HG03039 (cell line): ENCODE measurements around the gene IFNA7.
"Not testable (repeated sequence)": the region's sequence is repeated elsewhere in the genome, so short reads cannot be mapped to it uniquely, and the experiment has no call there.

Source experiments
- ATAC-seq: cut with Tn5 transposase; IDR thresholded peaks from one replicate; pipeline ENCODE4 v1.9.1; 2021; ENCODE audit warnings: mild to moderate bottlenecking, moderate library complexity; ENCODE audit not compliant: unreplicated experiment

IFNA7 gene

DNA sequence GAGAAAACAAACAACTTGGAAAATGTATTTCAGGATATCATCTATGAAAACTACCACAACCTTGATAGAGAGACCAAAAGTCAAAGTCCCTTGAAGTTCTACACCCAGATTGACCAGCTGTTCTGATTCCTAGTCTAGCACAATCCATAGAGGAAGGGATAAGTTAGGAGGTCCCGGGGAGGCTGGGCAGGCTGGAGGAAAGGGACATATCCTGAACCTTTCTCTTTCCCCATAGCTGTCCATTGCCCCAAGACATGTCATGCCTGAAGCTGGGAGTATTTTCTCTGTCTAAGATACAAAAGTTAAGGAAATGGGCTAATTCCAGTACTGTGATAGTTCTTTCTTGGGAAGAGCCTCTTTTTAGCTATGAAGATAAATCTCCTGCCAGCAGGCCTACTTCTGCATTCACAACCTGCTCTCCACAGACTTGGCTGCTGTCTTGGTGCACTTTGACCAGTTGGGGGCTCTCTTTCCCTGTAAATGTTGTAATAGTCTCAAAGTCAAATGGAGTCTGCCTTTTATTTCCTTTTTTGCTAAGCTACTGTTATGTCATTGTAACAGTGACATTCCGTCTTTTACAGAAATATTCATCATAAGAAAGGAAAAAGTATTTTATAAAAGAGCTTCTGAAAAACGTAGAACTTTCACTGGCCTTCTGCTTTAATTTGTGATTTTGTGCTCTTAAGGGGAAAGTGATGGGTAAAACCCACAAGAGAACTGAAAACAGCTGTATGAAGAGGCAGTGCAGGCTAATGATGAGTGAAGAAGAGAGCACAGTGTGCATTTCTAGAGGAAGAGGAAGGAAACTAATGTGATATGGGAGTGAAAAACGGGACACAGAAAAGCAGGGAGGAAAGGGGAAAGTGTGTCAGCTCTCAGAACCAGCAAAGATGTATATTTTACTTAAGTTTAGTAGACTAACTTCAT lies 18.9 kb downstream of the IFNA7 start:
- peak; percentile 90 for ATAC-seq

DNA sequence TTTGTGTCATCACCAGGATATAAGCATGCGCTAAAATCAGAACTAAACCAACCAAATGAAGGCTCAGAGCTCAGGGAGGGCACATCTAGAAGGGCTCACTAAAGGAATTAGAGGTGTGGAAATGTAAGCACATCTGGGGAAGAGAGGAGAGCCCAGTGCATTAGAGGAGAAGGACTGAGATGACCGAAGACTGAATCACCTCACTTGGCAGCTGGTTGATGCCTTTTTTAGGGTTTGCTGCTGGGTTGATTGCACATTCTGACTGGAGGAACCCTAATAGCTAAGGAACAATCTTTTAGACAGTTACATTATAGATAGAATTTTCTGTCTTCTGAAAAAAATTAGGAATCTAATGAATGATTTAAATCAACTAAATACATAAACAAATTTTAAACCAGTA lies 27.3 kb downstream of the IFNA7 start:
- ATAC-seq = no peak

DNA sequence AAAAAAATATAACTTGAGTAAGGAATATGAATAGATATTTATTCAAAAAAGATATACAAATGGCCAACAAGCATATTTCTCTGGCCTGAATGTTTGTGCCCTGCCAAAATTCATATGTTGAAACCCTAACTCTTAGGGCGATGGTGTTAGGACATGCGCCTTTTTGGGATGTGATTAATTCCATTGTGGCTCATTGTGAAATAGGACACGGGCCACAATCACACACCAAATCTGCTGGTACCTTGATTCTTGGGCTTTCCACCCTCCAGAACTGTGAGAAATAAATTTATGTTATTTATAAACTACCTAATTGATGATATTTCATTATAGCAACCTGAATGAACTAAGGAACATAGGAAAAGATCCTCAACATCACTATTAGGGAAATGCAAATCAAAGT lies 29.8 kb downstream of the IFNA7 start:
- ATAC-seq = no peak

DNA sequence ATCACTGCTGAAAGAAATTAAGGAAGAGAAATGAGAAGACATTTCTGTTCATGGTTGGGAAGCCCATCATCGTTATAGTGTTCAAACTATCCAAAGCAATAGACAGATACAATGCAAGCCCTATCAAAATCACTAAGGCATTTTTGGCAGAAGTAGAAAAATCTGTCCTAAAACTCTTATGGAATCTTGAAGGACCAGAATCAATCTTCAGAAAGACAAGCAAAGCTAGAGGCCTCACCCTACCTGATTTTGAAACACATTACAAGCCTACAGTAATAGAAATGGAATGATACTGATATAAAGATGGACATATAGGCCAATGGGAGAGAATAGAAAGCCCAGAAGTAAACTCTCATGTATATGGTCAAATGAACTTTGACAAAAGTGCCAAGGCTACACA lies 30.7 kb downstream of the IFNA7 start:
- ATAC-seq = no peak

DNA sequence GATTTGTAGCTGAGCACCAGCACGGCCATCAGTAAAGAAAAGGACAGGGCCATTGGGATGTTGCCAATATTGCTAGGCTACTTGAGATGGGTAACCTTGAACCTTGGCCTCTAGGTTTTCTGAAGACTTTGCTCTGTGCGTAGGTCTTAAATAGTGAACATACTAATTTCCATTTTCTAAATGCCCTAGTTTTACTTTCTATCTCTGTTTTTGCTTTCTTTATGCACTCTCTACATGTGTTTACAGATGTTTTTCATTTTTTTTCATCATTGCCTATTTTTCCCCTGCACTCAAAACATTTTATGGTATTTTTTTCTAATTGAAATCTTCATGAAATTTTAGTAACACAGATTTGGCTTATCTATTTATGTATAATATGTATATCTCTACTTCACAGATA lies 35.4 kb downstream of the IFNA7 start, which contains the start of gene IFNA21:
Gene IFNA21 (minus strand): TSS at position 101 of the 400 bp plus-strand sequence. CDS start 48 bp downstream, at position 53.
- ATAC-seq = not testable (repeated sequence)

DNA sequence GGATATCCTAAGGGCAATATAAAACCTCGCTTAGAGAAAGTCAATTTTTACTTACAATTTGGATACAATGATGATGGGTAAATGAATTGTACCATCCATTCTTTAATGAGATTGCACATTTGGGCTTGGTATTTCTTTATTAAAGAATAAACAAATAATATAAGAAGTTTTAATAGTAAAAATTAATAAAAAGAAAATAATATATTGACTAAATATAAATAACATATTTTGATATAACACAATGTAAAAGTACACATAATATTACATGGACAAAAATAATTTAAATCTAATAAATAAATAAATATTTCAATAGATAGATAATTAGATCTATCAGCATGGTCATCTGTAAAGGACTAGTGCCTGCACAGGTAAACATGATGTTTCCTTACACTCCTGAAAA lies 36.5 kb downstream of the IFNA7 start:
- ATAC-seq = no peak

DNA sequence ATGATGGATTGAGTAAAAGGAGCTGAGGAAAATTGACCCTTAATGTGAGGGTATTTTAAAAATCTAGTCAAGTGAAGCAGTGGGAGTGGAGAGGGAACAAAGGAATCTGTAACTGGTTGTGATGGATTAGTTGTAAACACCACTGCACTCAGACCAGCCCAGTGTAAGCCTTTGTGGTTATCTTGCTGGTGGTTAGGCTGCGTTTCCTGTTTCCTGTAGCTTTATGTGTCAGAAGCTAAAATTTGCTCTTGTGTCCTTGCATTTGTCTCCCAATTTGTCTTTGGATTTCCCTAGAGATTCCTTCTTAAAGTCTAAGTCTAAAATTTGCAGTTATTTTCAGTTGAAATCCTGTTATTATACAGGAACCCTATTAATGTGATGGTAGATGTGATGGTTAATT lies 41.8 kb downstream of the IFNA7 start:
- peak; percentile 76 for ATAC-seq

DNA sequence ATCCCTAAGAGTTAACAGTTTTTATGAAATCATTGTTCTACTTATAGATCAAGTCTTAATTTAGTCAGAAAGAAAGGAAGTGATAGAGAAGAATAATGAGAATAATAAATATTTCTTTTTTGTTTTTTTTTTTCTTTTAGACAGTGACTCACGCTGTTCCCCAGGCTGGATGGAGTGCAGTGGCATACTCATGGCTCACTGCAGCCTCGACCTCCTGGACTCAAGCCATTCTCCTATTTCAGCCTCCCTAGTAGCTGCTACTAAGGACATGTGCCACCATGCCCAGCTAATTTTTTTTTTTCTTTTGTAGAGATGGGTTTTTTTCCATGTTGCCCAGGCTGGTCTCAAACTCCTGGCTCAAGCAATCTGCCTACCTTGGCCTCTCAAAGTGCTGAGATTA lies 46.5 kb downstream of the IFNA7 start:
- ATAC-seq = no peak

DNA sequence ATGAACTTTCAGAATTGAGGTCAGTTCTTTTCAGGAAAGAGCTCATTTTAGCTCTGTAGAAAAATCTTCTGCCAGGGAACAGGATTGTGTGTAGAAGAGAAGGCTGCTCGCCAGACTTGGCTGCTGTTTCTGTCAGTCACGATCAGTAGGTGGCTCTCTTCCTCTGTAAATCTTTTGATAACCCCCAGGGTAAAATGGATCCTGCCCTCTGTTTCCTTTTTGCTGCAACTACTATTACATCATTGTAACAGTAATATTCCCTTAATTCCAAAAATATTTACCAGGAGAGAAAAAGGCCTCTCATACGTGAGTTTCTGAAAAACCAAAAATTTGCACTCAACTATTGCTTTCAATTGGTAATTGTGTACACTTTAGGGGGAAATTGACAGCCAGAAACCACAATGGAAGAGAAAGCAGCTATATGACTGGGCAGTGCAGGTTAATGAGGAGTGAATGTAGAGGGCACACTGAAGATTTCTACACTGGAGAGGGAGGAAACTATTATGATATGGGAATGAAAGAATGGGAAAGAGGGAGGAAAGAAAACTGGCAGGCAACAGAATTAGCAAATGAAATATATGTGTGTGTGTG lies 47.9 kb downstream of the IFNA7 start:
- peak; percentile 72 for ATAC-seq

DNA sequence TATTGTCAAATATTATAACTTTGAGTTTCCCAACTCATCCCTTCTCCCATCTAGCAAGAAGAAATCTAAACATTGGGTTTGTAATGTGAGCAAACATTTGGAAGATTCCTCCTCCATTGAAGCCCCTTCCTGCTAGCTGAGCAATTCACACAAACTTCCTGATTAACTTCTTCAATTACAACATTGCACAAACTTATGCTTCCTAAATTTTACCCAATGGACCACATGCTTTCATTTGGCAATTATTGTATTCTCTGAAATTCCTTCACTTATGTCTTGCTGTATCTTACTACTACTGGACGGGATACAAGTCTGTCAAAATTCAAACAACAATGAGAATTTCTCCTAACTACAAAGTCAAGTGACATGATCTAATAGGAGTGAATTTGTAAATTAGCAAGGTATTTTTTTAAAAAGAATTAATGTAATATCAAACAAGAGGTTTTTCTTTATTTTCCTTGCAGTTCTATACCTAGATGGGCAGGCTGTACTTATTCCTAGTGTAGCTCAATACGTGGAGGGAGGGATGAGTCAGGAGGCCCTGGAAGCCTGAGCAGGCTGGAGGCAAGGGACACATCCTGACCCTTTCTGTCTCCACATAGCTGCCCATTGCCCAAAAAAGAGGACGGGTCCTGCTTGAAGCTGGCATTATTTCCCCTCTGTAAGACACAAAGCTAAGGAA lies 48.5 kb downstream of the IFNA7 start:
- ATAC-seq = peak; percentile 21
